DND-41 (cell line): ENCODE results near the gene OGDH.

Experiments used
- EZH2 ChIP-seq: IDR thresholded peaks from 3 replicates; pipeline ENCODE4 v1.6.1; 2012; ENCODE audit warnings: borderline replicate concordance, low read depth, mild to moderate bottlenecking, moderate library complexity, low read length, inconsistent platforms; ENCODE audit not compliant: severe bottlenecking
- TF ChIP-seq, protein P1 (sequence below): IDR thresholded peaks from 2 replicates; pipeline ENCODE4 v1.5.1; 2012; ENCODE audit warnings: borderline replicate concordance, low read length, moderate library complexity, mild to moderate bottlenecking; ENCODE audit not compliant: poor library complexity, severe bottlenecking; ENCODE audit errors: extremely low read depth

DNA sequence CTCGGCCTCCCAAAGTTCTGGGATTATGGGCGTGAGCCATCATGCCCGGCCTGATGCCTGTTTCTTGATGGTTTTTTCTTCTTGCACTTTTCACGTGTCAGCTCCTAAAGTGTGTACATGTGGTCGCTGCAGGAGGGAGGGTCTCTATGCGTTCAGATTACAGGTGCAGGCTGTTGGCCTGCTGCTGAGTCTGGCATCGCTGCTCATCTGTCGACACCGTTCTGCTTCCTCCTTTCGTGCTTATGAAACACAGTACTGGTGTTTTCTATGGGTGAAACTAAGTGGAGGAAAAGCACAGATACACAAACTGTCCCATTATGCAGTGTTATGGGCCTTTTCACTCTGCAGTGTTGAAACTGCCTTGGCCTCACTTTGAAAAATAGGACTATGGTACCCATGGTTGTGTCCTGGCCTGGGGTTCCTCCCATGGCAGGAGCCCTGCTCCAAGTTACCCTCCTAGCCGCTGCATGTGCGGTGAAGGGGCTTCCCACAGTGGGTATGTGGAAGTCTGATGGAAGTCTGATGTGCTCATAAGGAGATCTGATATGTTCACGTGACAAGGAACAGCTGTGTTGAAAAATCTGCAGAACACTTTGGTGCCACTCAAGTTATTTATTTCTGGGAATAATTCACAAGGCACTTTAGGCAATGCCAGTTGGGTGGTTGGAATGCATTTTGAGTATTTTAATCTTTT lies 23.5 kb downstream of the OGDH start:
- TF ChIP-seq, protein P1, sequence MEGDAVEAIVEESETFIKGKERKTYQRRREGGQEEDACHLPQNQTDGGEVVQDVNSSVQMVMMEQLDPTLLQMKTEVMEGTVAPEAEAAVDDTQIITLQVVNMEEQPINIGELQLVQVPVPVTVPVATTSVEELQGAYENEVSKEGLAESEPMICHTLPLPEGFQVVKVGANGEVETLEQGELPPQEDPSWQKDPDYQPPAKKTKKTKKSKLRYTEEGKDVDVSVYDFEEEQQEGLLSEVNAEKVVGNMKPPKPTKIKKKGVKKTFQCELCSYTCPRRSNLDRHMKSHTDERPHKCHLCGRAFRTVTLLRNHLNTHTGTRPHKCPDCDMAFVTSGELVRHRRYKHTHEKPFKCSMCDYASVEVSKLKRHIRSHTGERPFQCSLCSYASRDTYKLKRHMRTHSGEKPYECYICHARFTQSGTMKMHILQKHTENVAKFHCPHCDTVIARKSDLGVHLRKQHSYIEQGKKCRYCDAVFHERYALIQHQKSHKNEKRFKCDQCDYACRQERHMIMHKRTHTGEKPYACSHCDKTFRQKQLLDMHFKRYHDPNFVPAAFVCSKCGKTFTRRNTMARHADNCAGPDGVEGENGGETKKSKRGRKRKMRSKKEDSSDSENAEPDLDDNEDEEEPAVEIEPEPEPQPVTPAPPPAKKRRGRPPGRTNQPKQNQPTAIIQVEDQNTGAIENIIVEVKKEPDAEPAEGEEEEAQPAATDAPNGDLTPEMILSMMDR = no peak
- no peak for TF ChIP-seq EZH2
